Caco-2 (cell line): ENCODE measurements around the gene PPM1H. TPM values are rescaled to one million over a fixed set of nuclear protein-coding genes. Genes with fewer than 3 reads are reported as not detected.

Experiments used
- BruUV-seq: library from RNA; stranded (reverse); fragments of 400-500 nt; replicated peaks from 2 replicates; lab custom pipeline; 2021; lab: Mats Ljungman, UMichigan
- CTCF ChIA-PET: fragments of 300-600 bp; sonication (Branson Sonifier 250); formaldehyde crosslinking; loops from one replicate; lab custom pipeline; 2022; ENCODE audit warnings: antibody characterized with exemption; lab: Charles Lee
- POLR2A ChIA-PET: fragments of 300-600 bp; sonication (Branson Sonifier 250); formaldehyde crosslinking; loops from one replicate; lab custom pipeline; 2022; ENCODE audit warnings: antibody characterized with exemption; lab: Charles Lee
- DNase-seq, 2 experiments: peaks; one replicate each; pipeline versions ENCODE4 v3.0.0 to v3.0.0-alpha.2; 2020 to 2022
- H3K27me3 ChIP-seq: replicated peaks from 2 replicates; pipeline ENCODE4 v1.6.0; 2011; ENCODE audit warnings: low read length; ENCODE audit not compliant: control insufficient read depth, insufficient read depth
- H3K36me3 ChIP-seq: 2 replicates; pipeline ENCODE4 v1.5.1; 2011; ENCODE audit warnings: low read length; ENCODE audit not compliant: control insufficient read depth, insufficient read depth
- H3K4me1 ChIP-seq: fragments of 250-450 bp; sonication (Bioruptor Pico); 2 replicates; pipeline ENCODE4 v1.5.1; 2020; ENCODE audit warnings: mild to moderate bottlenecking
- H3K4me3 ChIP-seq: 2 replicates; pipeline ENCODE4 v1.5.1; 2011; ENCODE audit warnings: low read depth, mild to moderate bottlenecking, control low read depth, low read length
- H3K9me3 ChIP-seq: fragments of 250-450 bp; sonication (Bioruptor Pico); 2 replicates; pipeline ENCODE4 v1.5.1; 2020; ENCODE audit warnings: mild to moderate bottlenecking, moderate library complexity
- H3K27ac Mint-ChIP-seq: one replicate; pipeline ENCODE4 v1.8.0; 2022; ENCODE audit warnings: mixed read lengths; ENCODE audit not compliant: unreplicated experiment
- H3K27me3 Mint-ChIP-seq: one replicate; pipeline ENCODE4 v1.8.0; 2022; ENCODE audit warnings: mixed read lengths; ENCODE audit not compliant: insufficient read depth, unreplicated experiment
- H3K36me3 Mint-ChIP-seq: one replicate; pipeline ENCODE4 v1.8.0; 2022; ENCODE audit warnings: mild to moderate bottlenecking, mixed read lengths; ENCODE audit not compliant: insufficient read depth, unreplicated experiment
- H3K4me1 Mint-ChIP-seq: one replicate; pipeline ENCODE4 v1.8.0; 2022; ENCODE audit warnings: low read depth, mixed read lengths; ENCODE audit not compliant: unreplicated experiment
- H3K4me3 Mint-ChIP-seq: one replicate; pipeline ENCODE4 v1.8.0; 2022; ENCODE audit warnings: mild to moderate bottlenecking, moderate library complexity, mixed read lengths; ENCODE audit not compliant: unreplicated experiment
- H3K9me3 Mint-ChIP-seq: one replicate; pipeline ENCODE4 v1.8.0; 2022; ENCODE audit warnings: mixed read lengths; ENCODE audit not compliant: unreplicated experiment
- CTCF ChIP-seq, 2 experiments: fragments of 200-600 bp in 1 of 2; IDR thresholded peaks; 1 replicate in 1 of 2; 2 replicates in 1 of 2; pipeline versions ENCODE4 v1.5.1 to v1.8.0; 2011 to 2022; ENCODE audit warnings: antibody characterized with exemption in 1 of 2, control low read depth in 1 of 2, inconsistent platforms in 1 of 2, low read depth in 1 of 2, low read length in 1 of 2, mild to moderate bottlenecking in 1 of 2, moderate library complexity in 1 of 2; ENCODE audit not compliant: insufficient read depth in 1 of 2, severe bottlenecking in 1 of 2, unreplicated experiment in 1 of 2
- intact Hi-C: fragments of 100-400 bp; cut with micrococcal nuclease; formaldehyde crosslinking; loops from one replicate; pipeline ENCODE4 v1.10.0; 2022; ENCODE audit not compliant: unreplicated experiment
- total RNA-seq: library from RNA; stranded (reverse); gene quantifications from 2 replicates; pipeline ENCODE4 v1.2.3, GENCODE V29; 2022

PPM1H gene
- total RNA-seq, 1 experiment from 2014 or later = 151 TPM

GRCh38 chr12:62660756-62661155 is 274.2 kb downstream of the PPM1H start:
- Mint-ChIP-seq H3K4me1 (no peaks in the 10 kb centered on the region), H3K27ac (no peak overlapping the region)

GRCh38 chr12:62659453-62660295 is 275.3 kb downstream of the PPM1H start:
- Histone ChIP-seq H3K9me3 (no peaks in the 10 kb centered on the region), H3K4me1 (no peaks in the 10 kb centered on the region; the same call in 1 of the 2 replicates), H3K4me3 (no peak overlapping the region), H3K27me3 (no peaks in the 10 kb centered on the region), H3K36me3 (no peaks in the 10 kb centered on the region; the same call in 1 of the 2 replicates)
- H3K36me3 Mint-ChIP-seq = peaks cover 100% of the 10 kb centered on the region
- no peaks in the 10 kb centered on the region for H3K9me3 Mint-ChIP-seq
- no peaks in the 10 kb centered on the region for H3K27me3 Mint-ChIP-seq
- intact Hi-C loops = no loop called here
- H3K4me1 Mint-ChIP-seq = peaks cover 1% of the 10 kb centered on the region
- no TSS peak for BruUV-seq
- ChIA-PET POLR2A (no interaction called here), CTCF (no interaction called here)
- no peak for DNase-seq
- no peak overlapping the region for H3K4me3 Mint-ChIP-seq
- H3K27ac Mint-ChIP-seq = peak overlapping the region; percentile 50
- TF ChIP-seq CTCF (IDR thresholded peaks at IDR 0.05; ENCODE audit: insufficient read depth in 1 of 2, low read depth in 1 of 2, low read length in 1 of 2, severe bottlenecking in 1 of 2, unreplicated experiment in 1 of 2) = no peak

More at GRCh38 chr12:62660756-62661155, 274.2 kb downstream of the PPM1H start:
- no TSS peak for BruUV-seq
- POLR2A ChIA-PET = no interaction called here
- no peaks in the 10 kb centered on the region for H3K27me3 Mint-ChIP-seq
- Histone ChIP-seq H3K27me3 (no peaks in the 10 kb centered on the region), H3K4me3 (no peak overlapping the region), H3K4me1 (no peaks in the 10 kb centered on the region), H3K36me3 (peaks cover 1% of the 10 kb centered on the region; the same call in 1 of the 2 replicates), H3K9me3 (no peaks in the 10 kb centered on the region)
- no peak for DNase-seq
- peaks cover 99% of the 10 kb centered on the region for H3K36me3 Mint-ChIP-seq
- TF ChIP-seq CTCF (IDR thresholded peaks at IDR 0.05; ENCODE audit: insufficient read depth in 1 of 2, low read depth in 1 of 2, low read length in 1 of 2, severe bottlenecking in 1 of 2, unreplicated experiment in 1 of 2) = no peak
- CTCF ChIA-PET = no interaction called here
- no peaks in the 10 kb centered on the region for H3K9me3 Mint-ChIP-seq
- no peak overlapping the region for H3K4me3 Mint-ChIP-seq
- intact Hi-C loops = no loop called here

GRCh38 chr12:62658910-62659309 is 276.0 kb downstream of the PPM1H start:
- no peaks in the 10 kb centered on the region for H3K27me3 ChIP-seq
- H3K36me3 Mint-ChIP-seq = peaks cover 100% of the 10 kb centered on the region
- H3K9me3 Mint-ChIP-seq = no peaks in the 10 kb centered on the region
- H3K4me1 Mint-ChIP-seq = peaks cover 6% of the 10 kb centered on the region
- H3K27me3 Mint-ChIP-seq = no peaks in the 10 kb centered on the region
- no peak overlapping the region for H3K4me3 Mint-ChIP-seq
- no peak for TF ChIP-seq CTCF (IDR thresholded peaks at IDR 0.05; ENCODE audit: insufficient read depth in 1 of 2, low read depth in 1 of 2, low read length in 1 of 2, severe bottlenecking in 1 of 2, unreplicated experiment in 1 of 2)
- no peak overlapping the region for H3K4me3 ChIP-seq
- ChIA-PET CTCF (no interaction called here), POLR2A (no interaction called here)
- H3K36me3 ChIP-seq = no peaks in the 10 kb centered on the region; the same call in 1 of the 2 replicates
- no peak for DNase-seq
- H3K27ac Mint-ChIP-seq = no peak overlapping the region
- no peaks in the 10 kb centered on the region for H3K9me3 ChIP-seq
- intact Hi-C loops = no loop called here
- no peaks in the 10 kb centered on the region; the same call in 1 of the 2 replicates for H3K4me1 ChIP-seq
- BruUV-seq = no TSS peak
